NCI-H128 (cell line): Measurements from ENCODE around the gene ANKRD11.

Source experiments
- DNase-seq: peaks from one replicate; lab custom pipeline; 2025; ENCODE audit not compliant: unreplicated experiment; lab: John Stamatoyannopoulos, UW

ANKRD11 gene

GRCh38 chr16:89289428-89290395 is 200.6 kb downstream of the ANKRD11 start:
- DNase-seq, result no peak

- no peak for DNase-seq
These were observed 201.4 kb downstream of the ANKRD11 start for GRCh38 chr16:89288966-89289365.

- no peak for DNase-seq
These were observed 201.8 kb downstream of the ANKRD11 start for GRCh38 chr16:89288577-89288844.

DNA sequence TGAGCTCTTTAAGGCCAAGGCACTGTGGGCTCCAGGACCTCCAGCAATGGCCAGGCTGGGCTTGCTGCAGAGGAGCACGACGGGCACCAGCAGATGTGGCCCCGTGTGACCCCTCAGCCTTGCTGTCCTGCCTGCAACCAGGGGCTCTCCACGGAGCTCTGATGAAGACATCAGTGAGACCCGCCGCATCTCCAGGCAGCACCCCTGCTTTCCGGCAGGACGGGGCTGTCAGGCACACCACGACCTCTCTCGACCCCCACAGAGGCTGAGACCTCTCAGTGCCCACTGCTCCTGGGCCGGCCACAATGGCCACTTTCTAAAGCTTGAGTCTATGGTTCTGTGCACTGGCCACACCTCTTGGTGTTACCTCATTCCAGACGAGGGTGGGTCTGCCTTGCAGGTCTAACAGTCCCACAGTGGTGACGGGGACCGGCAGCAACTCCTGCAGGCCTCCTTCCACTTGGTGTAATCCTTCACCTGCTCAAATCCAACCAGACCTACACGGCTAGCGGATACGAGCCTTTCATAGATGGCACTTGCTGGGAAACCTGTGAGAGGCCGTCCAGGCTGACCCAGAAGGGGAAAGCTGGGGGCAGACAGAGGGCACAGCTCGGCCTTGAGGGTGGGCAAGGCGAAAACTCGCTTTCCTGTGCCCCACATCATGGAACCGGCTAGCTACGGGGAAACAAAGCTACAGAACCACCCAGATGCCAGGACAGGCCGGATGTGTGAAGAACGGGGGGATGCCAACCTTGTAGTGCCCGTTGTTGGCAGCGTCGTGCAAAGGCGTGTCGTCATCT is 202.4 kb downstream of the ANKRD11 start:
- no peak for DNase-seq

DNA sequence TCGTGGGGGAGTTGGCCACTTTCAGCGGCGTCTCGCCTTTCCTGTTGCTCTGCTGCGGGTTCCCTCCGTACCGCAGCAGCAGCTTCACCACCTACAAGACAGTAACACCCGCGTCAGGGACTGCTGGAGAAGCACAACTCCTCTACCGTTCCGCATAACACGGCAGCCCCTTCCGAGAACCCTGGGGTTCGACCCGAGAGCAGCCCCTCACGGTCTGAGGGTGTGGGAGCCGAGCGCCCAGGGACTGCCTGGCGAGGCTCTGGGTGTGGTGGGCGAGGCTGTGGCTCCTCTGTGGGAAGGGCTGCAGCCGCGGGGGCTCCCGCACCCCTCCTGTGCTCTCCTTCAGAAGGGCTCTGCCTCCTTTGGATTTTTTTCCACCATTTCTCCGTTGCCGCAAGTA is 204.3 kb downstream of the ANKRD11 start:
- DNase-seq, result no peak

DNA sequence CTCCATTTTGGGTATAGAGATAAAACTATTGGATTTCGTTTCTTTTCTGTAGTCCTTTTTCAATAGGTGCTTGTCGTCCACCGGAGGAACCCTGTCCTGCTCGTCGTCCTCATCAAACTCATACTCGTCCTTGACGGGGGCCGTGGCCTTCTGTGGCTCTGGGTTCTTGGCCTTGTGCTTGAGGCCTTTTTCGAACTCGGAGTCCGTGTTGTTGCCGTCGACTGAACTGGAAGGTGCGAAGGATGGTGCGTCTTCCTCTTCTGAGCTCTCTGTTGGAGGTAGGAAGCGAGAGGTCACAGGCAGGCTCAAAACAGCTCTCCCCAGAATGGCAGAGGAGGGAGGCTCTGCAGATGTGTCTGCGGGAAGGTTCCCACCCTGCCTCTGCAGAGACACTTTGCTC is 205.0 kb downstream of the ANKRD11 start:
- DNase-seq, result no peak

DNA sequence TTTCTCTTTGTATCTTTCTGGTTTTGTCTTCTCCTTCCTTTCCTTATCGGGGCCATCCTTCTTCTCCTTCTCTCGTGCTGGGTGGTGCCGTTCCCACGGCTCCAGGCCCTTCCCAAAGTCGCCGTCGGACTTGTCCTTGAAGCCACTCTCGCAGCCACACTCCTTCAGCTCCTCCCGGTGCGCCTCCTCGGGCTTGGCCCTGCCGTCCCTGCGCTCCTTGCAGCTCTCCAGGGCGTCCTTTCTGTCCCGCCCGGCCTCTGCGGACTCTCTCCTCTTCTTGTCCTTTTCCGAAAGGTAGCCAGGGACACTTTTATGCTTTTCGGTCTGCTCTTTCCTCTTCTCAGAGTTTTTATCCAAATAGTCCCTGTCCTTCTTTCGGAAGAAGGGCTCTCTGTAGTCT is 206.9 kb downstream of the ANKRD11 start:
- DNase-seq, result no peak

DNA sequence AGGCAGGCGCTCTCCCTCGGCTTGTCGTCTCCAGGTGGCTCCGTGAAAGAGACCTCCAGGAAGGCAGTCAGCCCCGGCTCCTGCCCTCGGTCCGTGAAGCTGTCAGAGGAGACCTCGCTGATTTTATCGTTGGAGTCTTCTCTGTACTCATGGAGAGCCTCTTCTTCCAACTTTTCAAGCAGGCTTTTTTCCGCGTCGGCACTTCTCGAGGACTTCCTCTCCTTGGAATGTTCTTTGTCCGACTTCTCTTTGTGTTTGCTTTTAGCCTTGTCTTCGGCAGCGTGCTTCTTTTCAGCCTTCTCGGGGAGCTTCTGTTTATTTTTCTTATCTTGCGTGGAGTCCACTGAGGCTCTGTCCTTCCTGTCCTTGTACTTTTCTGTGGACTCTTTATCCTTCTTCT is 207.8 kb downstream of the ANKRD11 start:
- DNase-seq, result no peak

DNA sequence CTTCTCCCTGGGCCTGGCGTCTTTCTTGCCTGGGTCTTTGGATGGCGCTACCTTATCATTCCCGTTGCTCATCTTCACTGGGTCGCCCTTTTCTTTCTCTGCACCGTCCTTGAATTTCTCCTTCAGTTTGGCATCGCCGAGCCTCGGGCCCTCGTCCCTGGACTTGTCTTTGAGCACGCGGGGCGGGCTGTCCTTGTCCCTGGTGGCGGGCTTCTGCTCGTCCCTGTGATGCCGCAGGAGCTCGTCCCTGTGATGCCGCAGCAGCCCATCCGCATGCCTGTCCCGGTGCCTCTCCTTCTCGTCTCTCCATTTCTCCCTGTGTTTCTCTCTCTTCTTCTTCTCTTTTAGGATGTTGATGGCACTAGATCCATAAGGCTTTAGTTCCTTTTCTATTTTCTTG is 208.5 kb downstream of the ANKRD11 start:
- no peak for DNase-seq

DNA sequence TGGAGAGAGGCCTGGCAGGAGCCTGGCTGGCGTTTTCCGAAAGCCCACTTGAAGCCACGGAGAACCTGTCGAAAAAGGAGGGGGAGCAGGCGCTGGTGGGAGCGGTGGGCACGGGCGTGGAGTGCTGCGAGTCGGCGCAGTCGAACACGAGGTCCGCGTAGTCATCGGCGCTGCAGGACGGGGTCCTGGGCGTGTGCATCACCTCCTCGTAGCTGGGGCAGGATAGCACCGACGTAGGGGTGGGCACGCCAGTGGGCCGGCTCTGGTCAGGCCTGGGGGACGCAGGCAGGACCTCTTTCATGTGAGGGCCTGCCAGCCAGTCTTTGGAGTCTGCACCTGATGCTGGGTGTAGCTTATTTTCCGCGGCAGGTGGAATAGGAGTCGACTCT is 209.2 kb downstream of the ANKRD11 start:
- no peak for DNase-seq

DNA sequence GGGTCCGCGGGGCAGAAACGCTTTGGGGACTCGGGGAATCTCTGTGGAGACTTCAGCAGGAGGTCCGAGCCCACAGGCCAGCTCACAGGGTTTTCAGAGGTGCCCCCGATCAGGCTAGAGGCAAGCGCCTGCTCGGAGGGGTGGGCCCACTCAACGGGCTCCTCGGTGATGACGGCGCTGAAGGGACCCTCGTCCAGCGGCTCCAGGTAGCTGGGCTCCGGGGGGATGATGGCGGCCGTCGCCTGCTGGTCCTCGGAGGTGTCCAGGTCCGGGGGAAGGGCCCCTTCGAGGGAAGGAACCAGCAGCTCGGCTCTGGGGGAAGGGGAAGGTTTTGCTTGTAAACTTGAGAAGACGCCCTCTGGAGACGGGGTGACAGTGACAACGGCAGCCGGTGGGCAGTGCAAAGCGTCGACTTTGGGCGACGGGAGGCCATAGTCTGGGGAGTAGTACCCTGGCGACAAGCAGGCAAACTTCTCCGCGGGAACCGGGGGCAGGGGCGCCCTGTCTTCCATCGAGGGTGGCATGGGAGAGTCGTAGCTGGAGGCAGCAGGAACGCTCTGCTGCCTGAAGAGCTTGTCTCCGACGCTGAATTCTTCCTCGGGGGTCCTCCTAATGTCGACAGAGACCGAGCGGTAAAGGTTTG is 209.7 kb downstream of the ANKRD11 start:
- no peak for DNase-seq

GRCh38 chr16:89279666-89280481 is 210.5 kb downstream of the ANKRD11 start:
- DNase-seq, result no peak

DNA sequence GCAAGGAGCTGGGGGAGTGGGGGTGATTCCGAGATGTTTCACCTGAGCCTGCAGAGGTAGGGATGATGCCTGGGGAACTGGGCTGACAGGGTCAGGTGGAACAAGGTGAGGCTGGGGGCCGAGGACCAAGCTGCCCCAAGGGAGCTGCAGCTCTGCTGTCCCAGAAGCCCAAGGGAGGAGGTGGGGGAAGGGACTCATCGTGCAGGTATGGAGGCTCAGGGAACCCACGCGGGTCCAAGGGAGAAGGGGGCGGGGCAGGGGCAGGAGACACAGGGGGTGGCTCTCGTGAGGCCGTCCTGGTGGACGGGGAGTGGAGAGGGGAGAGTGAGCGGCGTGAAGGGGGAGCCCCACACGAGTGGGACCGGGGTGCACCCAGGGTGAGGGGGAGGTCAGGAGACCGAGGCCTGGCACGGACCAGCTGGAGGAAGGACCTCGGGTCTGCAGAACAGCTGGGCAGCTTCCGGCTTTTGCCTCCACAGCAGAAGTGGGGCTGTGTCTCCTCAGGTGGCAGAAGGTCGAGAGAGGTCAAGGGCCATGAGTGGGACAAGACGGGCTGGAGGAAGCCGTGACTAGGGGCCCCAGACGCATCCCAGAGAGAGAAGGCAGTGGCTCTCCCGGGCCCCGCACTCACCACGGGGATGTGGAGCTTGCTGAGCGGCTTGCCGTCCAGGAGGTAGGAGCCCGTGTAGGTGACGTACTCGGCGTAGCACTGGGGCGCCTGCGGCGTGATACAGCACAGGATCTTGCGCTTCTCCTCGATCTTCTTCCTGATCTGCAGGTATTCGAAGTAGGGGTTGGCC is 211.7 kb downstream of the ANKRD11 start:
- DNase-seq, result no peak

- no peak for DNase-seq
These were observed 212.6 kb downstream of the ANKRD11 start for GRCh38 chr16:89277641-89278341.

- no peak for DNase-seq
These were observed 213.3 kb downstream of the ANKRD11 start for GRCh38 chr16:89277049-89277448.

DNA sequence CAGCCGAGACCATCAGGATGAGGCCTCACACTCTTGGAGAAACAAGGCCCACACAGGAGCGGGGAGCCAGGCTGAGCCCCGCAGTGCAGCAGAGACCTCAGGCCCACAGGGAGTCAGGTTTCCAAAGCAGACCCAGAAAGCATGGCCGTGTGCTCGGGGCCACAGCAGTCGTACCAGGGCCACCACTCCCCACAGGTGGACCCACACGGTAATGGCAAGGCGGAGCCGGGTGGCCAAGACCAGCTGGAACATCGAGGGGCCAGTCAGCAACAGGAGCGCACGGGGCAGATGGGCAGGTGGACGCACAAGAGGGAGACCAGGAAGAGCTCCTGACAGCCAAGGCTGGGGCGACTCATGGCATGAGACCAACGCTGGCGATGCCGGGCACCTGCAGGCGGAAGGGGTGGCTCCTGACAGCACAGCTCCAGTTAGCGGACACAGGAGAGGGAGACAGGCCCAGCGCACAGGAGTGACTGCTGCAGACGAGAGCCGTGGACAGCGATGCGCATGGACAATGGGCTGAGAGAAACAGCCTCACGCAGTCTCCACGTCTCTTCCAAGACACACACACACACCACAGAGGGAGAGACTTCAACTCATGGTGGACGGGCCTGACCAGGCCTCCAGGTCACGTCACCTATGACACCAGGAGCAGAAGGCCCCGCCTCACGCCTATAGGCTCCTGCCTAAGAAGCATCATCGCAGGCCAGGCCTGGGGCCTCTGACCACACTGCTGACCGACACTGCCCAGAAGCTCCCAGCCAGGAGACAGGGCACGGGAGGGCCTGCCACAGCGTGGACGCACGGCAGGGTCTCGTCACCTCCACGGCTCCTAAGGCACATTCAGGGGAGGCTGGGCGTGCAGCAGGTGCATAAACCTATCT is 214.3 kb downstream of the ANKRD11 start:
- no peak for DNase-seq

DNA sequence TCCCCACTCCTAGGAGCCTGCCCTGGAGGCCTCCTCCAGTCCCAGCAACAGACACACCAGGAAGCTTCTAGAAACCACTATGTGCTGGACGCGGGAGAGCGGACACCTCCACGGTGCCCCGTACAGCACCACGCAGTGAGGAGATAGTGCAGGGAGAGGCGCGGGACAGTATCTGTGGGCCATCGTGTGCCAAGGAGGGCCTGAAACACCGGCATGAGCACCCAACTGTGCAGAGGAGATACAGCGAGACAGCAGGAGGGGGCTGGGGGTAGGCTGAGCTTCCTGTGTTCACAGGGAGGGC is 215.1 kb downstream of the ANKRD11 start:
- DNase-seq, result no peak

DNA sequence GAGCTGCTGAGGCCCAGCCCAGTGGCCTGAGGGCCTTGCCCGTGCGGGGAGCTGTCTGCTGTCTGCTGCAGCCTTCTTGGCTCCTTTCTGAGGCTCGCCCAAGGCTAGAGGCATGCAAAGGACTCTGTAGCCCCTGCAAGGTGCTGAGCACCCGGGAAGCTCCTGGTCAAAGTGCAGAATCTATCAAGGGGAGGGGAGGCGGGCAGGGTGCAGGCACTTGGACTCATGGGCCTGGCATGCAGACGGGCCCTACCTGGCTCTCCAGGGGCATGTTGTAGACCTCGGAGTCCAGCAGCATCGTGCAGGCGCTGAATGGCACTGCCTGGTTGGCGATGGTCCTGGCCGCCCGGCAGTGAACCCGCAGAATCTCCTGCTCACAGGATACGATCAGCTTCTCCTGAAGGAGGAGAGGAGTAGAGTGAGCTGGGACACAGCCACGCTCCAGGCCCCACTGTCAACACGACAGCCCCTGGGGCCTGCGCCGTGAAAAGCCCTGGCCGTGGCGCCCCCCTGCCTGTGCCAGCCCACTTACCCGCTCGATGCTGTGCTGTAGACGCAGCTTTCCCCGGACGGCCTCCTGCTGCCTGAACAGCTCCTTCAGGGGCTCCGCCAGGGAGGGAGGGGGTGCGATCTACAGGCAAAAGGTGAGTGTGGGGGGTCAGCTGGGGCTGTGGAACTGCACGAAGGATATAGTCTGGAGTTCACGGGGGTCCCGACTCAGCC is 215.6 kb downstream of the ANKRD11 start:
- DNase-seq, result no peak
